ENCODE data around the gene MICAL2.

- TF ChIP-seq ZNF843 (tag by site-specific recombination; IDR thresholded peaks at IDR 0.05) (no peak), ZBTB1 (tag by site-specific recombination; IDR thresholded peaks at IDR 0.05) (no peak), ZNF792 (tag by site-specific recombination; IDR thresholded peaks at IDR 0.05) (no peak), KLF16 (tag by site-specific recombination; IDR thresholded peaks at IDR 0.05) (no peak), BCL11A (tag by site-specific recombination; IDR thresholded peaks at IDR 0.05; ENCODE audit: low read depth) (no peak), ZNF416 (tag by site-specific recombination; IDR thresholded peaks at IDR 0.05) (no peak), ZNF175 (tag by site-specific recombination; IDR thresholded peaks at IDR 0.05) (no peak), ZBTB49 (tag by site-specific recombination; IDR thresholded peaks at IDR 0.05; ENCODE audit: low read depth) (no peak)
- TF ChIP-seq, protein P1, sequence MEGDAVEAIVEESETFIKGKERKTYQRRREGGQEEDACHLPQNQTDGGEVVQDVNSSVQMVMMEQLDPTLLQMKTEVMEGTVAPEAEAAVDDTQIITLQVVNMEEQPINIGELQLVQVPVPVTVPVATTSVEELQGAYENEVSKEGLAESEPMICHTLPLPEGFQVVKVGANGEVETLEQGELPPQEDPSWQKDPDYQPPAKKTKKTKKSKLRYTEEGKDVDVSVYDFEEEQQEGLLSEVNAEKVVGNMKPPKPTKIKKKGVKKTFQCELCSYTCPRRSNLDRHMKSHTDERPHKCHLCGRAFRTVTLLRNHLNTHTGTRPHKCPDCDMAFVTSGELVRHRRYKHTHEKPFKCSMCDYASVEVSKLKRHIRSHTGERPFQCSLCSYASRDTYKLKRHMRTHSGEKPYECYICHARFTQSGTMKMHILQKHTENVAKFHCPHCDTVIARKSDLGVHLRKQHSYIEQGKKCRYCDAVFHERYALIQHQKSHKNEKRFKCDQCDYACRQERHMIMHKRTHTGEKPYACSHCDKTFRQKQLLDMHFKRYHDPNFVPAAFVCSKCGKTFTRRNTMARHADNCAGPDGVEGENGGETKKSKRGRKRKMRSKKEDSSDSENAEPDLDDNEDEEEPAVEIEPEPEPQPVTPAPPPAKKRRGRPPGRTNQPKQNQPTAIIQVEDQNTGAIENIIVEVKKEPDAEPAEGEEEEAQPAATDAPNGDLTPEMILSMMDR (tag by site-specific recombination; IDR thresholded peaks at IDR 0.05) = no peak
- TF ChIP-seq, protein P2, sequence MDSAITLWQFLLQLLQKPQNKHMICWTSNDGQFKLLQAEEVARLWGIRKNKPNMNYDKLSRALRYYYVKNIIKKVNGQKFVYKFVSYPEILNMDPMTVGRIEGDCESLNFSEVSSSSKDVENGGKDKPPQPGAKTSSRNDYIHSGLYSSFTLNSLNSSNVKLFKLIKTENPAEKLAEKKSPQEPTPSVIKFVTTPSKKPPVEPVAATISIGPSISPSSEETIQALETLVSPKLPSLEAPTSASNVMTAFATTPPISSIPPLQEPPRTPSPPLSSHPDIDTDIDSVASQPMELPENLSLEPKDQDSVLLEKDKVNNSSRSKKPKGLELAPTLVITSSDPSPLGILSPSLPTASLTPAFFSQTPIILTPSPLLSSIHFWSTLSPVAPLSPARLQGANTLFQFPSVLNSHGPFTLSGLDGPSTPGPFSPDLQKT (IDR thresholded peaks at IDR 0.05; ENCODE audit: borderline replicate concordance, low read depth, low read length) = no peak
These were observed 56.1 kb downstream of the MICAL2 start for GRCh38 chr11:12166299-12167060.

Data from HEK293 (cell line).